NT2/D1 (cell line): ENCODE results near the gene AMIGO2.

Source experiments
- SUZ12 ChIP-seq: IDR thresholded peaks from 2 replicates; pipeline ENCODE4 v1.6.1; 2011; ENCODE audit not compliant: insufficient read length, insufficient read depth; ENCODE audit errors: extremely low read depth
- ZNF274 ChIP-seq: IDR thresholded peaks from 2 replicates; pipeline ENCODE4 v1.6.1; 2011; ENCODE audit warnings: mild to moderate bottlenecking, low read depth, low read length

GRCh38 chr12:47094804-47095203 is 15.0 kb upstream of the AMIGO2 start:
- TF ChIP-seq ZNF274 (no peak), SUZ12 (no peak)
